ENCODE measurements around the gene PAQR4.

DNA sequence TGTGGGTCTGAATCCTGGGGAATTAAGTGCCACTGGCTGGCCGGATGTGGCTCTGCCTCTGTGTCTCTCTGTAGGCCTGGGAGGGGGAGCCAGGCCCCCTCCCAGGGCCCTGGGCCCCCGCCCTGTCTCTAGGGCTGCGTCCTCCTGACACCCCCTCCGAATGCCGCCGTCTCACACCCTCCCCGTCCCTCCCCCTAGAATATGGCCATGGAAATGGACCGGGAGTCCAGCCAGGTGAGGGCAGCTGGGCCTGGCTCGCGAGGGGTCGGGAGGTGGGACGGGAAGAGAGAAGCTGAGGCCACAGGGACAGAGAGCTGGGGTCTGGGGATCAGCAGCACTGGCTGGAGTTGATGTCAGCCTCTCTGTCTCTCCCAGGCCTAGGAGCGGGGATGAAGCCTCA, 27.1 kb downstream of the PAQR4 start:
- TF ChIP-seq, protein P1, sequence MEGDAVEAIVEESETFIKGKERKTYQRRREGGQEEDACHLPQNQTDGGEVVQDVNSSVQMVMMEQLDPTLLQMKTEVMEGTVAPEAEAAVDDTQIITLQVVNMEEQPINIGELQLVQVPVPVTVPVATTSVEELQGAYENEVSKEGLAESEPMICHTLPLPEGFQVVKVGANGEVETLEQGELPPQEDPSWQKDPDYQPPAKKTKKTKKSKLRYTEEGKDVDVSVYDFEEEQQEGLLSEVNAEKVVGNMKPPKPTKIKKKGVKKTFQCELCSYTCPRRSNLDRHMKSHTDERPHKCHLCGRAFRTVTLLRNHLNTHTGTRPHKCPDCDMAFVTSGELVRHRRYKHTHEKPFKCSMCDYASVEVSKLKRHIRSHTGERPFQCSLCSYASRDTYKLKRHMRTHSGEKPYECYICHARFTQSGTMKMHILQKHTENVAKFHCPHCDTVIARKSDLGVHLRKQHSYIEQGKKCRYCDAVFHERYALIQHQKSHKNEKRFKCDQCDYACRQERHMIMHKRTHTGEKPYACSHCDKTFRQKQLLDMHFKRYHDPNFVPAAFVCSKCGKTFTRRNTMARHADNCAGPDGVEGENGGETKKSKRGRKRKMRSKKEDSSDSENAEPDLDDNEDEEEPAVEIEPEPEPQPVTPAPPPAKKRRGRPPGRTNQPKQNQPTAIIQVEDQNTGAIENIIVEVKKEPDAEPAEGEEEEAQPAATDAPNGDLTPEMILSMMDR (IDR thresholded peaks at IDR 0.05): no peak
- no peak for TF ChIP-seq POLR2A (IDR thresholded peaks at IDR 0.05)
